ACHN (cell line): Measurements from ENCODE around the gene CMSS1.

Source experiments
- DNase-seq: peaks from one replicate; pipeline ENCODE4 v3.0.0-alpha.2; 2015
- in situ Hi-C: cut with HindIII; loops from 2 replicates; pipeline ENCODE4 v1.10.0; 2017; ENCODE audit warnings: low sequenced_read_pairs, low pct_ligation_motif_present, low pct_unique_long_range_greater_than_20kb

CMSS1 gene

DNA sequence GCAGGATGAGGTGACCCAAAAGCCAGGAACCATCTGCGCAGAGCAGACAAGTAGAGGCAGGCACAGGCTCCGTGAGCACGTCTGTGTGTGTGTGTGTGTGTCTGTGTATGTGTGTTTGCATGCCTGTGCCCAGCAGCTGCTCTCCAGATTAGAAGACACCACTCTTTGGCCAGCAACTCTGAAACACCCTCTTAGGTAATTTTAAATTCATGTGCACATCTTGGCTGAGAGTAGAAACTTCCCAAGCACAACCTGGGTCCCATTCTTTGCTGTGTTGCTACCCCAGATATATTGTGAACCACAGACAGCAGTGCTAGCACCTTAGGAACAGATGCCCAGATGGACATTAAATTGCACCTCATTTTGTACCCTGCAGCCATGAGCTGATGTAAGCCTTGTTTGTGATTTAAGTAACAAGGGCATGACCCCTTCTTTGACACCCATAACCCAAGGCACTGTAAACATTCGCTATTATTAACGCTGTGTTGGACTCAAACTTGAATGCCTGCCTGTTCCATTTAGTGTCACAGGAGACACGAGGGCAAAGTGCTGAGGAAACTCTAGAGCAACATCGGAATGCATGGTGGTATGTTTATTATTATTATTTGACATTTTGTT is 296.9 kb downstream of the CMSS1 start, which contains the start of gene FILIP1L:
FILIP1L (minus strand) TSS at position 89 of the 618 bp plus-strand sequence.
- DNase-seq = no peak
- in situ Hi-C loops = no loop called here

DNA sequence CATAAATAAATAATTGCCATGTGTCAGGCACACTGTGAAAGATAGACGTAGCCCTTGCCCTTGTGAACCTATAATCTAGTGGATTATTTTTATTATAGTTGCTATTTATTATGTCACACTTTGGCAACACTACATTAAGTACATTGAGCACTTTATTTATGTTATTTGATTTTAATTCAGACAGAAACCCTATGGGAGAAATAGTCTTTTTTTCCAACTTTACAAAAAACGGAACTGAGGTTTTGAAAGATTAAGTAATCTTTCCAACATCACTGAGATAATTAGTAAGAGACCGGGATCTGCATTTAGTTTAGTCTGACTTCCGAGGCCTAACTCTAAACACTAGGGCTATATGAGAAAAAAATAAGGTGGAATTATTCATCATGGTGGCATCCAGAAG is 299.4 kb downstream of the CMSS1 start:
- DNase-seq = no peak
- in situ Hi-C loops = no loop called here

DNA sequence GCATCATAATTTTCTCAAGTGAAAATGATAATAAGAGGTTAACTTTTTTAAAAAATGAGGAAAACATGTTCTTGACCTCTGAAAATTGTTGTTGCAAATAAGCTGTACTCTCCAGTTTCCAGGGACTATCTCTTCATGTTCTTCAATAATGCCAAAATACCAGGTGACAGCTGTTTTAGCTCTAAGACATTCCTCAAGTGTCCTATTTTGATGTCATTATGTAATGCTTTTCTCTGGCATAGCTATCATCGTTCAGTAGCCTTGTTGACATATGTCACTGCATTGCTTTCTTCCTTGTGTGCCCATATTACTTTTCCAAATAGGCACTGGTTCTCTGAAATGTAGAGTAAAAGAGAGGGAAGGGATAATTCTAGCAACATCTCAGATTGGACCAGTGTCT is 302.4 kb downstream of the CMSS1 start:
- no peak for DNase-seq
- in situ Hi-C loops = no loop called here

DNA sequence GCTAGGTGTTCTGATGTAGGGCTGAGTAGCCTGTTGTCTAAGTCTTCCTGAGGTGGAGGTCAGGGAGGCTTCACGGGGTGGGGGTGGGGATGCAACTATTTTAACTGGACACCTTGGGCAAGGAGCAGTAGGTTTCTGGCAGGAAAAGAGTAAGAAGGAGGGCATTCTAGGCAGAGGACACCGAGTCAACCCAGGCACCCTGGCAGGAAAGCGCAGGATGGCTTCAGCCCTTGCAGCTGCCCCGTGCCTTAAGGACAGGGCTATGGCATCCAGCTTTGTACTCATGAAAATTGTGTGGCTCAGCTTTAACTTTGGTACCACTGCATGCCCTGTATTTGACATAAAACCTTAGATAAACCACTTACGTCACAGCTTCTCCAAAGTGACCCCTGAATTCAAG is 303.0 kb downstream of the CMSS1 start:
- in situ Hi-C loops = no loop called here
- DNase-seq = no peak

DNA sequence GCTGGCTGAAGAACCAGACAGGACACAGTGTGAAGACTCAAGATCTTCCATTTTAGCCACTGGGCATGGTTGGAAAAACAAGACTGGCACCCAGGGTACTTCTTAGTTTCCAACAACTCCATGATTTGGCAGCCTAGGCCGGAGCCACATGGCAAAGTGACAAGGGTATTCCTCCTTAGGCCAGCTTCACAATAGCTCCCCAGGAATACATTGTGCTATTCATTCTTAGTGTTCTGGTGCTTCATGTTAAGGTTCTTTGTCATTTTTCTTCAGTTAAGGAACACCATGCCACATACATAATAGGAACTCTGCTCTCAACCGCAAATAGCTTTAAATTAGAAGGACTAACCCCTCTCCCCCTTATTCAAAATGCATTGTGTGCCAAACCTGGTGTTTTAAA is 304.7 kb downstream of the CMSS1 start:
- in situ Hi-C loops = no loop called here
- no peak for DNase-seq

DNA sequence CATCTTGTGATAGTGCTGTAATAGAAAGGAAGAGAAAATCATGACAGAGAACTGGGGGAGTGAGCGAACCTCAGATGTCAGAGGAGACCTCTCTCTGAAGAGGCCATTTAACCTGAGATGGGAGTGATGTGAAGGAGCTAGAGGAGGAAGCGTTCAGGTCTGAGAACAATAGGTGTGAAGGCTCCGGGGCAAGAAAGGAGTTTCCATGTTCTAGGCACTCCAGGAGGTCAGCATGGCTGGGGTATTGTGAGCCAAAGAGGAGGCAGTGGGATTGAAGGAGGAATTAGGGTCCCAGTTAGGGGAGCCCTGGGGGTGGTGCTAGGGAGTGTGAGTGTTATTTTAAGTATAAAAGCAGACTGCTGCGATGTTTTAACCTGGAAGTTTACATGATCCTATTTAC is 305.4 kb downstream of the CMSS1 start:
- no peak for DNase-seq
- in situ Hi-C loops = no loop called here

DNA sequence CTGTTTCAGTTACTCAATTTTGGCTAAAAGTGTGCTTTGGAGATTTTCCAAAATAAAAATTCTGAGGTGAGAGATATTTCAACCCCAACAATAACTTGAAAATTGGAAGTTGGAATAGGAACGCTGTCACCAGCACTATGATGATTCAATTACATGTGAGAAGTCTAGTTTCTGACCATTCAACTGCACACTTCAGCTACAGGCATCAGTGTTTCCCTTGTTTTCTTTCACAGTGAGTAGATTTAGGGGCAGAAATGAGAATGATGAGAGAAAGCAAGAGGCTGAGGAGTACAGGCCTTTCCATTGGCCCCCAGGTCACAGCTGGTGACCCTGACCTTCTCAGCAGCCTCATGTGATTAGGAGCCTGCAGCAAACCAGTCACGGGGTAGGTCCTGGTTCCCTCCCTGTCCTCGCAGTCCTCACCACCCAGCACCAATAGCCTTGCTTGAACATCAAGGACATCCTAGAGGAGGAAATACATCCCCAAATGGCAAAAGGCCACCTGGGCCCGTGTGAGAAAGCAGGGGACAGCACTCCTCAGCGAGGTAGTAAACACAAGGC is 306.6 kb downstream of the CMSS1 start:
- in situ Hi-C loops = no loop called here
- DNase-seq = no peak

DNA sequence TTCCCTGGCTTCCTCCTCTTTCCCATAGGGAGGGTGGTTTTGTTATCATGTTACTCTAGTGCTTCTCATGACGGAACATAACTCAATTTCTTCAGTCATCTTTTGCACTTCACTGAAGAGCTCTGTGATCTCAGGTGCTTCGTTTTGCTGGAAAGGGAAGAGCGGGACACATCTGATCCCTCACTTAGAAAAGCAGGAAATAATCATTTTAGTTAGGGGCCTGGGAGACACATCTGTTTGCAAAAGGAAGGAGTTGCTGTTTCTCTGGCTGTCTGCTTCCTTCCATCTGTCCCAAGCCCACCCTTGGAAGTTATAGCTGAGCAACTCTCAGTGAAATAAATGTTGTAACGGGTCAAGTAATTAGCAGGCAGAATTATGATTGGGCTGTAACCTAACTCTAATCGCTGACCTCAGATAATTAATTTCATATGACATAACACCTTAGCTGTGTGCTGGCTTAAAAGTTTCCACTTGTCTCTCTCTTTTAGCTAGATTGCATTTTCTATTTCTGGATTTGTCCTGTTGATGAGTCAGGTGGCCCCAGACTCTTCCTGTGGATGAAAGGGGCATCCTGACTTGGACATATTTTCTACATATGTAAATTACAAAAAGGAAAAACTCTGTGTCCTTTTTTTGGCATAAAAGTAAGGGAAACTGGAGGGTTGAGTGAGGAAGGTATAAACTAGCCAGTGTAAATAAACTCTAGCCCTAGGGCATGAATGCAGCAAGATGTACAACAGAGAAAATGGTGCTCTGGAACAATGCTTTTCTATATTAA is 307.7 kb downstream of the CMSS1 start:
- in situ Hi-C loops = no loop called here
- DNase-seq = no peak

DNA sequence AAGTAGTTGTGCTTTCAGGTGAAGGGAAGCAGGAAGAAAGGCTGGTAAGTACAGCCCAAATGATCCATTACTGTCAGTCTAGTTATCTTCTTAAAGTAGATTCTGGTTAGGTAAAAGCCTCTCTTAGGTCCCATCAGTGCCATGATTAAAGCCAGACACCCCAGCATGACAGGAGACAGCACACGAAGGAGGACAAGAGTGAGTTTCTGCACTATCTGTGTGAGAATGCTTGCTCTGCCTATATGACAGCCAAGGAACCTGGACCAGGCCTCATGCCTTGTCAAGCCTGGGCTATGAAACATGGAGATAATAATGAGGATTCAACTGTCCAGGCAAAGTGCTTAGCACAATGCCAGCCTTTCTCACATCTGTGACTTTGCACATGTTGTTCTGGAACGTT is 310.1 kb downstream of the CMSS1 start:
- in situ Hi-C loops = no loop called here
- no peak for DNase-seq

DNA sequence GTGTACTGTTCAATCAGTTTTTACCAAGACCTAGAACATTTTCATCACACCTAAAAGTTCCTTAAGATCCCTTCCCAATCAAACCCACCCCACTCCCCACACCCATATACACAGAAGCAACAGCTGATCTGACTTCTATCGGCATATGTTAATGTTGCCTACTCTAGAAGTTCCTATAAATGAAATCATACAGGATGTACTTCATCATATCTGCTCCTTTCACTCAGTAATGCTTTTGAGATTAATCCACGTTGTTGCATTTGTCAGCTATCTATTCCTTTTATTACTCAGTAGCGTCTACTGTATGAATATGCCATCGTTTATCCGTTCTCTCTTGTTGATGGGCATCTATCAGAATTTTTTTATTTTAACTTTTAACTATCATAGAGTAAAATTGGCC is 310.9 kb downstream of the CMSS1 start:
- in situ Hi-C loops = no loop called here
- no peak for DNase-seq

DNA sequence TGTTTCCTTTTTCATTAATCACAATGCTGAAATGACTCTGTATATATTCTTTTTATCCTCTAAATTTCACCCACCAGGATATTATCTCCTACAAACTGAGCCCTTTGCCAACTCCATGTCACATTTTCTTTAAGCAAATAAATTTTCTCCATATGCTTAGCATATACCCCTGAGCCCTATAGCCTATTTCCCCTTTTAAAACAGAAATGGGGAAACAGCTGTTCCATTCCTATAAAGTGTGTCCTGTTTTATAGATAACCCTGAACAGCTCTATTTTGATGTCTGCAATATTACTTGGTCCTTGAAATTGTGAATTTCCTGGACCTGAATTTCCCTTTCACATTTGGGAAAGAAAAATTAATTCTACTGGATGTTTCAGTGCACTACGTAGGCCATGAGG is 312.3 kb downstream of the CMSS1 start:
- no peak for DNase-seq
- in situ Hi-C loops = no loop called here

DNA sequence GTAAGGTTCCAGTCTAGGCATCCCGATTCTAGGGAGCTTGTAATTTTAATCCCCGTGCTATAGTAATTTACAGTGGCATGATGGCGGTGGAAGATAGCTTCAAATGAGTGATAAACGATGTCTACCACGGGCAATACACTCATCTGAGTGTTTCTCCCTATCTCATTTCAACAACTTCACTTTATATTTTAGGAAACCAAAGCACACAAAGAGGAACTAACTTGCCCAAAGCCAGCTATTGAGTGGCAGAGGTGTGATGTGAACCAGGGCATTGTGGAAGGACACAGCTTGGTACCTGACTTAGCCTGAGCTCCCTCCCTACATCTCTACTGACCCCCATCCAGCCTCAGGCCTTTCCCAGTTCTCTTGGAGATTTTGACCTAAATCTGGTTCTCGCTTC is 313.6 kb downstream of the CMSS1 start:
- no peak for DNase-seq
- in situ Hi-C loops = no loop called here

DNA sequence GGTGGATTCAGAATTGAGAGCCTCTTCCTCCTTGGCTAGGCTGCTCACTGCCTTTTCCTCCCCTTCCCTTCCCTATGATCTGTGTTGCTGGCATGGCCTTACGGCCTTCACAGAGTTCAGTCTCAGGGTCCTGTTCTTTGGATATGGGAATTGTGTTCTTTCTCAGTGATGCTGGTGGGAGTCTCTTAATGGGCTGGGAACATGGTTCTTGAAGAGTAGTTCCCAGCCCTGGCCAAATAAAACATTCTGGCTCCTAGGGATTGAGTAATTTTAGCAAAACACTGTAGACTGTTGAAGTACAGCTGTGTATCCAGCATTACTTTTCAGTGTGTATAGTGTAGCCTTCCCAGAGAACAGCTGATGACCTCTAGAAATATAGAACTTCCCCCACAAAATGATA is 319.3 kb downstream of the CMSS1 start:
- no peak for DNase-seq
- in situ Hi-C loops = no loop called here

DNA sequence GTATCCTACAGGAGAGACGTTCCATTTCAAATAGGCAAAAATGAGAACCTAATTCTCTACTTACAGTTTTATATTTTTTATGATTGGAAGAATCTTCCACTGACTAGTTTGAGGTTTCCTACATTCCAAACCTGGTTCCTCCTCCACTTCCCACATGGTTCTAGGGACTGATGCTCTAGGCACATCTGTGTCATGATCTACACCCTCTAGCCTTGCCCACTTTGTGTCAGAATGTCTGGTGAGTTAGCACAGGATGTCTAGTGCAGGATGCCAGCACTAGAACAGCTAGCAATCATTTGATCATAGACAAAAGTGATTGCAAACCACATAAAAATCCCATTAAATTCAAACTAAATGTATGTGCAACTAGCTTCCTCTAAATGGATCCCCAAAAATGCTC is 323.3 kb downstream of the CMSS1 start:
- in situ Hi-C loops = no loop called here
- no peak for DNase-seq

DNA sequence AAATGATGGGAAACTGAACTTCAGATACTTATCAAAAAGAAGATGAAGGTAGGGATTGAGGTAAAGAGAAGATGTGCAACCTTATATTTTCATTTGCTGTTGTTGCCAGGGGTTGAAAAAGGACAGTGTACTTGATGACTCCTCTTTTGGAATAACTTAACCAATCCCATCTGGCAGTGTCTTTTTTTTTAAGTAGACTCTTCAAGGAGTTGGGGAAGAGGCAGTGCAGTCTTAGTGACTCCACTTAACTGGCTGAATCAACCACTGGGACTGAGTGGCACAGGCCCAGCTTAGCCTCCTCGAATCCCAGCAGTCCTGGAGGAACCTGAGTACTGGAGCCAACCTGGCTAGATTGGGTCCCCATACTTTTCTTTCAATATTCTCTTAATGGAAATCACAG is 323.9 kb downstream of the CMSS1 start:
- in situ Hi-C loops = no loop called here

DNA sequence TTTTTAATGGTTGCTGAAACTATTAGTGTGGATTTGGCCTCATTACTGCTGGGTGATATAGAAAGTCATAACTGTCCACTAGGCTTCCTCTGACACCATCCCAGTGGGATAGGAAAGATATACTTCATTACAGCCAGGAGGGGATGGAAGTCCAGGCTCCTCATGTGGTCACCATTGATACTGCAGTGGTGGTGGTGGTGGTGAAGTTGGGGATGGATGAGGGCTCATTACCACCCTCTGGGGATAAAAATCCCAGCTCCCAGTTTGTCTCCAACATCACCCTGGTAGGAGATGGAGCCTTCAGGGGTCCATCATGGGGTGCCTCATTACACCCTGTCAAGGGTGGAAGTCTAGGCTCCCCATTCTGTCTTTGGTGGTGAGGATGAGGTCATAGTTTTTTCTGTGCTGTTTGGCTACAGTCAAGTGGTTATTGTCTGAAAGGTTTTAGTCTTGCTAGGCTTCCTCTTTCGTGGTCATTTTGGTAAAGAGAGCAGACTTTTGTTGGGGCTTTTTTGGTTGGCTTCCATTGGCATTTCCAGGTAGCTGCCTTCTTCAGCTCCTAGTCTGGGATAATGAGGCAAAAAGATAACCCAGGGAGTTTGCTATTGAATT is 326.7 kb downstream of the CMSS1 start:
- in situ Hi-C loops = no loop called here
- no peak for DNase-seq

More for the DNA sequence above, 323.9 kb downstream of the CMSS1 start:
- DNase-seq = no peak

DNA sequence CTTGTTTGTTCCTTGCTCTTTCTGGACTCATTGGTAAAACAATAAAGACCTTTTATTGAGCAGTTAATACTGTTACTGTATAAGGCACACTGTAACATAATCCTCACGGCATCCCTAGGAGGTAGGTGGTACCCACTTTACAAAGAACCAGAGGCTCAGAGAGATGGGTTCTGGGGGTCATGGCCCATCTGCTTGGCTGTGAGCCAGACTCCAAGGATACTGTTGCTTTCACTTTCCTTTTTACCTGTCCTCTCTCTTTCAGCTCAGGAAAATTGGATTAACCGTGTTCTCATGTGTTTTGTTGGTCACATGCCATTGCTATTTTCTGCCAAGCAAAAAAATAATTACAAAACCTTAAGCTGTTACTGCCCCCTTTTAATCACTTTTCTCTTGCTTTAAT is 331.5 kb downstream of the CMSS1 start:
- in situ Hi-C loops = no loop called here
- peak; percentile 8 for DNase-seq

DNA sequence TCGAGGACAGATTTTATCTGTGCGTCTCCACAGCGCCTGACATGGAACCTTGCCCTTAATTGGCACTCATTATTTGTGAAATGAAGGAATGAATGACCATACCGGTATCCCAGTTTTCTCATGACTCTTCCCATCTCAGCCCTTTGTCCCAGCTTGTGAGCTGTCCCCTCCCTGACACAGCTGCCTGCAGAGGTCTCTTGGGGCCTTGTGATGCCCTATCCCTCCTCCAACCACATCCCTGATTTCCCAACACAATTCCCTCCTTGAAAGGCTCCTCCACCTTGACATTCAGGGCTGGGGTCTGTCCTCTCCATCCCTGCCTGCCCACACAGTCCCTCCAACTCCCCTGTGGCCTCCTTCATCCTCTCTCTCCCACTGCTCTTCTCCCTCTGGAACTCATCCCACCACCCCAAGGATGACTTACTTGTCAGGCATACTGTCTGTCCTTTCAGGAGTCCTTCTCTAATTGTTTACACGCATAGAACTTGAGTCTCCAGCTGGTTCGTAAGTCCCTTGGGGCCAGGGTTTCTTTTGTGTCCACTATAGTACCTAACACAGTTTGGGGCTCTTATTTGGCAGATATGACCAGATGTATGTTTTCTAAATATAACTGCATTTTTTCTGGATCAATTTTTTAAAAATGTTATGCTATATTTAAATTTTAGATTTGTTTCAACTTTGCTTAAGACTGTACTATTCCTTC is 332.2 kb downstream of the CMSS1 start:
- in situ Hi-C loops = no loop called here
- DNase-seq = no peak

DNA sequence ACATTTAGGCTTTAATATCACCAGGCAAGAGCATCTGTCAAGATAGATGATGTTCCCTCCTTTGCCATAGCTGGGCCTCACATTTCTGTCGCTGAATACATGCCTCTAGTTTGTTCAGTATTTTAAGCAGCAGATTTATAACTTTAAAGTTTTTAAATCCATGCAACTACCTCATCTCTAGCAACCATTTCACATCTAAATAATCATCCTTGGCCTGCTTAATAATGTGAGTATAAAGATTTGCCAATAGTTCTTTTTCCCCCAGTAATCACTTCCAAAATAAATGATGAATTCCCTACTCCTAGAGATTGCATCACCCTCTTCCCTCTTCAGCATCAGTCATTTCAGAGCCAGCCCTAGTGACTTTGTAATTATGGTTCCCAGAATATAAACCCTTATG is 332.8 kb downstream of the CMSS1 start:
- in situ Hi-C loops = no loop called here
- DNase-seq = no peak
